Left colon (tissue), 2 donors: ENCODE results near the gene MED16. TPM values are rescaled to one million over a fixed set of nuclear protein-coding genes. Genes with fewer than 3 reads are reported as not detected.
"Not testable (repeated sequence)": the region's sequence is repeated elsewhere in the genome, so short reads cannot be mapped to it uniquely, and the experiment has no call there.

Experiments used
- ATAC-seq: fragments of 200-7000 bp; cut with Tn5 transposase; one replicate; pipeline ENCODE4 v1.9.1; 2020; ENCODE audit warnings: mild to moderate bottlenecking, moderate library complexity
- DNase-seq, 2 donors: peaks; one replicate each; pipeline ENCODE4 v3.0.0-alpha.2; 2020
- intact Hi-C, 2 donors: fragments of 100-400 bp; cut with DNase I in 1 of 2; cut with micrococcal nuclease in 1 of 2; formaldehyde crosslinking; loops; one replicate each; pipeline versions ENCODE4 v1.11.2 to v1.14.0; 2022; cut with DNase I, micrococcal nuclease
- total RNA-seq, 2 donors: library from RNA; stranded (reverse); fragmentation: NEBNext Ultra II Directional; extraction: Animal tissue kit (Norgen Biotek cat#: 25700); gene quantifications; one replicate each; pipeline ENCODE4 v1.2.1, GENCODE V29; 2021
- donor health status: DM: no; HTN: no; CAD: no.
- donor health status: DM: yes; HTN: yes; CAD: no.

The MED16 gene
- total RNA-seq, 2 donors from 2014 or later, result 63.1 to 70.6 TPM

DNA sequence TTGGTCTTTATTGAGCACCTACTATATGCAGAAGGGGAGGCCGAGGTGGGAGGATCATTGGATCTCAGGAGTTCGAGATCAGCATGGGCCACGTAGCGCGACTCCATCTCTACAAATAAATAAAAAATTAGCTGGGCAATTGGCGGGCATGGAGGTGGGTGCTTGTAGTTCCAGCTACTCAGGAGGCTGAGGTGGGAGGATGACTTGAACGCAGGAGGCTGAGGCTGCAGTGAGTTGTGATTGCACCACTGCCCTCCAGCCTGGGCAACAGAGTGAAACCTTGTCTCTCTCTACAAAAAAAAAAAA lies 29.7 kb downstream of the MED16 start:
- ATAC-seq, result no peak

DNA sequence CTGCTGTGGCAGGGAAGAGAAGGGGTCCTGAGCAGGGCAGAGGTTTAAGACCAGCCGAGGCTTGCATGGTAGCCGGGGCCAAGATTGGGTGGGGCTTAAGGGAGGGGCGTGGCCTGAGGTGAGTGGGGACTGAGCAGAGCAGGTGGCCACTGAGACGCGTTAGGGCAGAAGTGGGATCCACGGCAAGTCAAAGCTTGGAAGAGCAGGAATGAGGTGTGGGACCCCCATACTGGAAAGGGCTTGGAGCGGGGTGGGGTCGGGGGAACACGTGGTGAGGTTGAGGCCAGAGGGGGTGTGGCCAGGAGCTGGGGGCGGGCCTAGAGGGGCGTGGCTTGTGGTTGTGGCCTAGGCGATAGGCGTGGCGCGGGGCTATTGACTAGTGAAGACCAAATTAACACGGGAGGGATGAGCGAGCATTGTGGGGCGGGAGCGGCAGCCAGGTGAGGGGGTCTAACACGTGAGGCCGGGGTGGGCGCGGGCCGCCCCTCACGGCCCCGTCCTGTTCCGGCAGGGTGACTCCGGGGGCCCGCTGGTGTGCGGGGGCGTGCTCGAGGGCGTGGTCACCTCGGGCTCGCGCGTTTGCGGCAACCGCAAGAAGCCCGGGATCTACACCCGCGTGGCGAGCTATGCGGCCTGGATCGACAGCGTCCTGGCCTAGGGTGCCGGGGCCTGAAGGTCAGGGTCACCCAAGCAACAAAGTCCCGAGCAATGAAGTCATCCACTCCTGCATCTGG lies 30.2 kb downstream of the MED16 start:
- intact Hi-C loops, result loop anchor here (2.0 to 5.0 kb wide), 2 partner anchors 55 to 58 kb away; partner anchors contain the start of gene KISS1R (in 1 of the 2)
- ATAC-seq, result peak; percentile 46
- peak; percentile 78 to 82 for DNase-seq

More for the DNA sequence above, 29.7 kb downstream of the MED16 start:
- no peak for DNase-seq
- intact Hi-C loops, result loop anchor here (2.0 to 5.0 kb wide), 2 partner anchors 54 to 58 kb away; partner anchors contain the start of gene KISS1R (in 1 of the 2)

- intact Hi-C loops, result loop anchor here (2.0 to 5.0 kb wide), 2 partner anchors 55 to 59 kb away; partner anchors contain the start of gene KISS1R (in 1 of the 2)
- peak; percentile 71 to 76 for DNase-seq
- peak; percentile 52 for ATAC-seq
Observed at GRCh38 chr19:861756-862580, 31.0 kb downstream of the MED16 start.

DNA sequence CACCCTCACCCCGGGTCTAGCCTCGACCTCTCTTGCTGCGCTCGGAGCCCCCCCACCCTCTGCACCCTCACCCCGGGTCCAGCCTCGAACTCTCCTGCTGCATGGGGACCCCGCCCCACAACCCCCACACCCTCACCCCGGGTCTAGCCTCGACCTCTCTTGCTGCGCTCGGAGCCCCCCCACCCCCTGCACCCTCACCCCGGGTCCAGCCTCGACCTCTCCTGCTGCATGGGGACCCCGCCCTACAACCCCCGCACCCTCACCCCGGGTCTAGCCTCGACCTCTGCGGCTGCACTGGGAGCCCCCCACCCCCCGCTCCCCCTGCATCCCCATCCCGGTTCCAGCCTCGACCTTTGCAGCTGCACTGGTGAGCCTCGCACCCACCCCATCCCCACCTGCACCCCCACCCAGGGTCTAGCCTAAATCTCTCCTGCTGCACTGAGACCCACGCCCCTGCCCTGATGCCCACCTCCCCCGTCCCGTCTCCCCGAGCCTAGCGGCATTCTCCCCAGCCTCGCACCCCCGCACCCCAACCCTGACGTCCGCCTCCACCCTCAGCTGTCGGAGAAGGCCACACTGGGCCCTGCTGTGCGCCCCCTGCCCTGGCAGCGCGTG lies 31.7 kb downstream of the MED16 start:
- intact Hi-C loops, result loop anchor here in 1 of 2 donors (5.0 kb wide), 1 partner anchor 56 kb away; the partner anchor contains the start of gene KISS1R
- no peak for ATAC-seq
- DNase-seq, result no peak

DNA sequence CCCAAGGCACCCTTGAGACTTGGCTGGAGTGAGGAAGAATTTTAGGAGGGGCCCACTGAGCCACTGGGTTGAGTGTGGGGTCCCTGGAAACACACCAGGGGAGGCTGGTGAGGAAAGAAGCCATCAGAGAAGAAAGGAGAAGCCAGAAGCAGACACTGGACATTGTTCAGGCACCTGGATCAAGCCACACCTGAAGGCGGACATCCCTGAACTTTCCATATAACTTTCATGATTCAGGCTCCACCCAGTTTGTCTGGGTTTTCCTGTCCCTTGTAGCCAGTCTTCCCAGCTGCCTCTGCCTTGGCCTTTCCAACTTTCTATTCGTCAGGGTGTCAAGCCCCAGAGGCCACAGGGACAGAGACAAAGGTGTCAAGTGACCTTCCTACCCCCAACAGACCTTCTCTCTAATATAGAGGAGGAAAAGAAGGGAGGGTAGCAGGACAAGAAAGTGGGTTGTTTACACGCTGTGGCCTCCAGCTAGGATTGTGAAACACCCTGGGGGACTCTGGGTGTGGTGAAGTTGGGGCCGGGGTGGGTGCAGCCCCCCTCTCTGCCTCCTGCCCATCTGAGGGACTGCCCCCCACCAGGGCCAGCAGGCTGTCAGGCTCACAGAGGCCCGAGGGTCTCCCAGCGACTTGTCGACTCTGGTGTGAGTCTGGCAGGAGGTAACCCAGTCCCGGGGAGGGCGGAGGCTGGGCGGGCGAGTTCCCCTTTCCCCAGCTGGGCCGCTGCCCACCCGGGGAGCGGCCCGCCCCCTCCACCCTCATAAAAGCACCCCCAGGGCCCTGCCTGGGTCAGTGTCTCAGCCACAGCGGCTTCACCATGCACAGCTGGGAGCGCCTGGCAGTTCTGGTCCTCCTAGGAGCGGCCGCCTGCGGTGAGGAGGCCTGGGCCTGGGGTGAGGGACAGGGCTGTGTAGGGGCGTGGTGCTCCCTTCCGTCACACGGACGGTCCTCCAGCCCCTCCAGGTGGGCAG lies 33.8 kb downstream of the MED16 start, which contains the start of gene CFD:
Gene CFD, plus strand, starts transcription at position 797 of the 976 bp plus-strand sequence. Its CDS starts 26 bp downstream, at position 823.
- ATAC-seq (peak; percentile 9), DNase-seq (peak; percentile 50 to 63)
- intact Hi-C loops, result no loop called here

- DNase-seq, result no peak
- no peak for ATAC-seq
- intact Hi-C loops, result no loop called here
Observed at GRCh38 chr19:858284-858683, 34.7 kb downstream of the MED16 start.

GRCh38 chr19:855566-856120 lies 37.3 kb downstream of the MED16 start:
- intact Hi-C loops, result no loop called here
- ATAC-seq, result no peak
- no peak for DNase-seq

- DNase-seq (no peak), ATAC-seq (no peak)
- intact Hi-C loops, result no loop called here
Observed at GRCh38 chr19:855142-855541, 37.8 kb downstream of the MED16 start.

DNA sequence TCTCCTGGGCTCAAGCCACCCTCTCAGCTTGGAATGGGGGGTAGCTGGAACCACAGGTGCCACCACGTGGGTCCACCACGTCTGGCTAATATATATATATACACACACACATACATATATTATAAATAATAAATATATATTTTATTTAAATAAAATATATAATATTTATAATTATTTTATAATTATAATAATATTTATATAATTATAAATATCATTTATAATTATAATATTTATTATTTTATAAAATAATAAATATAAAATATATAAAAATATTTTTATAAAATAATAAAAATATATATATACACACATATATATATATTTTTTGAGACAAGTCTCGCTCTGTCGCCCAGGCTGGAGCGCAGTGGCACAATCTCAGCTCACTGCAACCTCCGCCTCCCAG lies 38.4 kb downstream of the MED16 start:
- intact Hi-C loops, result no loop called here
- DNase-seq (no peak), ATAC-seq (no peak)

DNA sequence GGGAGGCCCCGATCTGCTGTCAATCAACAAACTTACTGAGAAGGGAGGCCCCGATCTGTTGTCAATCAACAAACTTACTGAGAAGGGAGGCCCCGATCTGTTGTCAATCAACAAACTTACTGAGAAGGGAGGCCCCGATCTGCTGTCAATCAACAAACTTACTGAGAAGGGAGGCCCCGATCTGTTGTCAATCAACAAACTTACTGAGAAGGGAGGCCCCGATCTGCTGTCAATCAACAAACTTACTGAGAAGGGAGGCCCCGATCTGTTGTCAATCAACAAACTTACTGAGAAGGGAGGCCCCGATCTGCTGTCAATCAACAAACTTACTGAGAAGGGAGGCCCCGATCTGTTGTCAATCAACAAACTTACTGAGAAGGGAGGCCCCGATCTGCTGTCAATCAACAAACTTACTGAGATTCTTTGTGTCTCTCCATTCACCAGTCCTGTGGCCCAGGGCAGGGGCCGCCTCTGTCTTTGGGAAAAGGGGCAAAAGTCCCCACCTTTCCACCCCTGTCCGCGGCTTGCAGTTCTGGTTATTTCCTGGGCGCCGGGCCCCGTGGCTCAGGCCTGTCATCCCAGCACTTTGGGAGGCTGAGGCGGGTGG lies 39.3 kb downstream of the MED16 start:
- ATAC-seq, intact Hi-C loops, DNase-seq: not testable (repeated sequence)

DNA sequence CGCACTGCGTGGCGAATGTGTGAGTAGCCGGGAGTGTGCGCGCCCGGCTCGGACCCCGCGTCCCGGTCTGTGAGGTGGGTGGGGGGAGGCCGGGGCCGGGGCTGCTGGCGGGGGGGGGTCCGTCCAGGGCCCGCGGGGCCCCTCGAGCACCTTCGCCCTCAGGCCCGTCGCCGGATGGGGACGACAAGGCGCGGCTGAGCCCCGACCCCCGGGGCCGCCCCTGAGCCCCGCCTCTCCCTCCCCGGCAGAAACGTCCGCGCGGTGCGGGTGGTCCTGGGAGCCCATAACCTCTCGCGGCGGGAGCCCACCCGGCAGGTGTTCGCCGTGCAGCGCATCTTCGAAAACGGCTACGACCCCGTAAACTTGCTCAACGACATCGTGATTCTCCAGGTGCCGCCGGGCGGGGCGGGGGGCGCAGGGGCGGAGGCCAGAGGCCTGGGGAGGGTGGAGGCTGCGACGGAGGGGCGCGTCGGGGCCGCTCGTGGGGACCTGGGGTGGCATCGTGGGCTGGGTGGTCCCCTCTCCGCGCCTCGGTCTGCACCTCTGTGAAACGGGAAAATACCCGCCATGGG lies 39.9 kb downstream of the MED16 start:
- intact Hi-C loops, result no loop called here
- DNase-seq, result no peak

DNA sequence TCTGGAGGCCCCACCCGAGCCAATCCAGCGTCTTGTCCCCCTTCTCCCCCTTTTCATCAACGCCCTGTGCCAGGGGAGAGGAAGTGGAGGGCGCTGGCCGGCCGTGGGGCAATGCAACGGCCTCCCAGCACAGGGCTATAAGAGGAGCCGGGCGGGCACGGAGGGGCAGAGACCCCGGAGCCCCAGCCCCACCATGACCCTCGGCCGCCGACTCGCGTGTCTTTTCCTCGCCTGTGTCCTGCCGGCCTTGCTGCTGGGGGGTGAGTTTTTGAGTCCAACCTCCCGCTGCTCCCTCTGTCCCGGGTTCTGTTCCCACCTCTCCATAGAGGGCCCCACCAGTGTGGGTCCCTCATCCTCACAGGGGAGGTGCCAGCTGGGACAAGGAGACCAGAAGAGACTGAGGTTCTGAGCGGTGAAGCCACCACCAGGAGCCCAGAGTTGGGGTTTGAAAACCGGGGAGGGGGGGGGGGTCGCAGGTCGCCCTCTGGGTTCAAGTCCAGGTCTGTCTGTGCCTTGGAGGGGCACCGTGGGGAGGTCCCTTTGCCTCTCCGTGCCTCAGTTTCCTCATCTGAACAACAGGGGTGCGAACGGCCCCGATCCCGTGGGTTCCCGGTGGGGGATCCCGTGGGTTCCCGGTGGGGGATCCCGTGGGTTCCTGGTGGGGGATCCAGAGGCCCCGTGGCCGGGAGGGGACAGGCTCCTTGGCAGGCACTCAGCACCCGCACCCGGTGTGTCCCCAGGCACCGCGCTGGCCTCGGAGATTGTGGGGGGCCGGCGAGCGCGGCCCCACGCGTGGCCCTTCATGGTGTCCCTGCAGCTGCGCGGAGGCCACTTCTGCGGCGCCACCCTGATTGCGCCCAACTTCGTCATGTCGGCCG lies 40.6 kb downstream of the MED16 start, which contains the start of gene ELANE:
Gene ELANE, plus strand, starts transcription at position 168 of the 878 bp plus-strand sequence. Its CDS starts 26 bp downstream, at position 194.
- DNase-seq (no peak), ATAC-seq (no peak)
- intact Hi-C loops, result no loop called here

More for the DNA sequence above, 39.9 kb downstream of the MED16 start:
- ATAC-seq, result no peak

DNA sequence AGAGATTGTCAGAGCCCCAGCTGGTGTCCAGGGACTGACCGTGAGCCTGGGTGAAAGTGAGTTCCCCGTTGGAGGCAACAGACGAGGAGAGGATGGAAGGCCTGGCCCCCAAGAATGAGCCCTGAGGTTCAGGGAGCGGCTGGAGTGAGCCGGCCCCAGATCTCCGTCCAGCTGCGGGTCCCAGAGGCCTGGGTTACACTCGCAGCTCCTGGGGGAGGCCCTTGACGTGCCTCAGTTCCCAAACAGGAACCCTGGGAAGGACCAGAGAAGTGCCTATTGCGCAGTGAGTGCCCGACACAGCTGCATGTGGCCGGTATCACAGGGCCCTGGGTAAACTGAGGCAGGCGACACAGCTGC lies 42.0 kb downstream of the MED16 start:
- no peak for ATAC-seq
- intact Hi-C loops, result no loop called here
- DNase-seq, result no peak

GRCh38 chr19:850221-850978 lies 42.6 kb downstream of the MED16 start:
- ATAC-seq, result peak; percentile 80
- intact Hi-C loops, result no loop called here
- DNase-seq, result peak; percentile 70 to 86

DNA sequence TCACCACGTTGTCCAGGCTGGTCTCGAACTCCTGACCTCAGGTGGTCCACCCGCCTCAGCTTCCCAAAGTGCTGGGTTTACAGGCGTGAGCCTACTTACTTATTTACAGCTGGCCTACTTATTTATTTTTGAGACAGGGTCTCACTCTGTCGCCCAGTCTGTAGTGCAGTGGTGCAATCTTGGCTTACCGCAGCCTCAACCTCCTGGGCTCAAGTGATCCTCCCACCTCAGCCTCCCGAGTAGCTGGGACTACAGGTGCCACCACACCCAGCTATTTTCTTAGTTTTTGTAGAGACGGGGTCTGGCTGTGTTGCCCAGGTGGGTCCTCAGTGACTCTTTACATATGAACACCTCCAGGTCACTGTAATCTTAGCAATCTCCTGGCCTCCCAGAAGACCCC lies 43.8 kb downstream of the MED16 start:
- DNase-seq, intact Hi-C loops, ATAC-seq: not testable (repeated sequence)
